ENCODE results near the gene CAPN12.
A peak's percentile ranks its signal among the peaks of the same experiment; 100 is the strongest.

CAPN12 gene

DNA sequence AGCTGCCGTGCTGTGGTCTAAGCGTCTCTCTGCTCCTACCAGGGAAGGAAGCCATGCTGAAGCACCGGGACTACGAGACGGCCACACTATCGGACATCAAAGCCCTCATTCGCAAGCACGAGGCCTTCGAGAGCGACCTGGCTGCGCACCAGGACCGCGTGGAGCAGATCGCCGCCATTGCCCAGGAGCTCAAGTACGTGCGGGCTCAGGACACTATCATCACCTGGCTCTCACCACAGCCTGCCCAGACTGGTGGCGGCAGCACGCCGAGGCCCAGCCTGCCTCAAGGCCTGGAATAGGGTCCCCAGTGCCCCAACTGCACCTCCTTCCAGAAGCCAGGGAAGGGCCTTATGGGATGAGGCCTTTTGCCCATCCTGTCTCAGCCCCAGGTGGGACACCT lies 22.8 kb downstream of the CAPN12 start:
- no peak for DNase-seq (ENCODE audit: low read depth)
- H3K4me3 ChIP-seq (ENCODE audit: control insufficient read depth, low read depth, low read length) = no peak overlapping the region
- TF ChIP-seq, protein P1, sequence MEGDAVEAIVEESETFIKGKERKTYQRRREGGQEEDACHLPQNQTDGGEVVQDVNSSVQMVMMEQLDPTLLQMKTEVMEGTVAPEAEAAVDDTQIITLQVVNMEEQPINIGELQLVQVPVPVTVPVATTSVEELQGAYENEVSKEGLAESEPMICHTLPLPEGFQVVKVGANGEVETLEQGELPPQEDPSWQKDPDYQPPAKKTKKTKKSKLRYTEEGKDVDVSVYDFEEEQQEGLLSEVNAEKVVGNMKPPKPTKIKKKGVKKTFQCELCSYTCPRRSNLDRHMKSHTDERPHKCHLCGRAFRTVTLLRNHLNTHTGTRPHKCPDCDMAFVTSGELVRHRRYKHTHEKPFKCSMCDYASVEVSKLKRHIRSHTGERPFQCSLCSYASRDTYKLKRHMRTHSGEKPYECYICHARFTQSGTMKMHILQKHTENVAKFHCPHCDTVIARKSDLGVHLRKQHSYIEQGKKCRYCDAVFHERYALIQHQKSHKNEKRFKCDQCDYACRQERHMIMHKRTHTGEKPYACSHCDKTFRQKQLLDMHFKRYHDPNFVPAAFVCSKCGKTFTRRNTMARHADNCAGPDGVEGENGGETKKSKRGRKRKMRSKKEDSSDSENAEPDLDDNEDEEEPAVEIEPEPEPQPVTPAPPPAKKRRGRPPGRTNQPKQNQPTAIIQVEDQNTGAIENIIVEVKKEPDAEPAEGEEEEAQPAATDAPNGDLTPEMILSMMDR (conservative IDR thresholded peaks at IDR 0.05; ENCODE audit: control insufficient read depth, insufficient read depth, low read depth, low read length) = no peak

DNA sequence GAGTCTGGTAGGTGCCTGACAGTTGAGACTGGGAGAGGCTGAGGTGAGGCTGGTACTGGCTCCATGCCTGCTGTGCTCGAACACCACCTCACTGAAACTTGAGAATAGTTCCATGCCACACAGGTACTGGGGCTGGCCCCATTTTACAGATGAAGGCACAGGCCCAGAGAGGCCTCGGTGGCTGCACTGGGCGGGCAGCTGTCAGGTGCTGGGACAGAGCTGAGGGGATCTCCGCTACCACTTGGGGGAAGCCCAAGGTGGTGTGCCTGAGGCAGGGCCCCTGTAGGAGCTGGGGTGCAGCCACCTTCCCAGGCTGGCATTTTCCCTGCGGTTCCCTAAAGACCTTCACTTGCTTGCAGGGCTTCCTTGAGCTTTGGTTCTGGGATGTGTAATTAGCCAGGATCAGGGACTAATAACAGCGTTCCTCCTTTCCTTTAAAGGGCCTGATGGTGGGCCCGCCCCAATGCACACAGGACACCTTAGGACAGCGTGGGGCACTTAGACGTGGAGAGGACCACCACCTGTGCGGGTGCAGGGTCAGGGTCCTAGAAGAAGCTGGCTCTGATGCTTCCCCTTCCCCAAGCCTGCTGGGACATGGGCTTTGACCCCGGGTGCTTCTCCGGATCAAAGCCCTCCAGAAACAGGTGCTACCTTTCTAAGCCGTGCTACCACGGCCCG lies 23.6 kb downstream of the CAPN12 start:
- TF ChIP-seq, protein P1 (conservative IDR thresholded peaks at IDR 0.05; ENCODE audit: control insufficient read depth, insufficient read depth, low read depth, low read length) = no peak
- no peak for DNase-seq (ENCODE audit: low read depth)
- no peak overlapping the region for H3K4me3 ChIP-seq (ENCODE audit: control insufficient read depth, low read depth, low read length)

DNA sequence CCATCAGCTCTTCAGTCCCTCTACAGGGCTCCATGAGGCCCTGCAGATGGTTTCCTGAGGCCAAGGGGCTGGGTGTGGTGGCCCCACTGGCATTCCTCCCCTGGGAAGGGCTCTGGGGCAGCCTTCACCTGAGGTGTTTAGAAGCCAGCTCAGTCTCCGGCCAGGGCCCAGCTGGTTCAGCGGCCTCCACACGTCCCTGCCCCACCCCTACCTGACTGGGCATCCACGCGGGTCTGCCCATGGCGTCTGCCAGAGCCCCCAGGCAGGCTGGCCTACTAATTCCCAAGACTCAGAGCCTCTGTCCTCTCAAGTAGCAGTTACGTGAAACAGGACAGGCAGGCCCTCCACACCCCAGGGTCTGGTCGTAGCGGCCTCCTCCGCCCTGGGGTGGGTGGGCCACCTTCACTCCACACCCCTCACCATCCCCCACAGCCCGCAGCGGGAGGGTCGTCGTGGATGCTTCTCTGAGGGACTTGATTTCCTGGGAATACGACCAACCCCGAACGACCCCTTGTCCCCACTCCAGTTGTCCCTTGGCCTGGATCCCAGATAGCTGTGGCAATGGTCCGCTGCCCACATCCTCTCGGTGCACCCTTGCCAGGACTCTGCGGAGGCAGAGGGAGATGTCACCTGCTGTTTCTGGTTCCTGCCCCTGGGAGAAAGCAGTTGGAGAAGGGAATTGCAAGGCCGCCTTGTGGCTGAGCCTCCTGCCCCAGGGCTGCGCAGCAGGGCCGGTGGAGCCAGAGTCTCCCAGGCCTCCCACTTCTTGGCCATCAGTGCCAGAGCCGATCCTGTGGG lies 24.3 kb downstream of the CAPN12 start:
- TF ChIP-seq, protein P1 (conservative IDR thresholded peaks at IDR 0.05; ENCODE audit: control insufficient read depth, insufficient read depth, low read depth, low read length) = no peak
- H3K4me3 ChIP-seq (ENCODE audit: control insufficient read depth, low read depth, low read length) = no peak overlapping the region

DNA sequence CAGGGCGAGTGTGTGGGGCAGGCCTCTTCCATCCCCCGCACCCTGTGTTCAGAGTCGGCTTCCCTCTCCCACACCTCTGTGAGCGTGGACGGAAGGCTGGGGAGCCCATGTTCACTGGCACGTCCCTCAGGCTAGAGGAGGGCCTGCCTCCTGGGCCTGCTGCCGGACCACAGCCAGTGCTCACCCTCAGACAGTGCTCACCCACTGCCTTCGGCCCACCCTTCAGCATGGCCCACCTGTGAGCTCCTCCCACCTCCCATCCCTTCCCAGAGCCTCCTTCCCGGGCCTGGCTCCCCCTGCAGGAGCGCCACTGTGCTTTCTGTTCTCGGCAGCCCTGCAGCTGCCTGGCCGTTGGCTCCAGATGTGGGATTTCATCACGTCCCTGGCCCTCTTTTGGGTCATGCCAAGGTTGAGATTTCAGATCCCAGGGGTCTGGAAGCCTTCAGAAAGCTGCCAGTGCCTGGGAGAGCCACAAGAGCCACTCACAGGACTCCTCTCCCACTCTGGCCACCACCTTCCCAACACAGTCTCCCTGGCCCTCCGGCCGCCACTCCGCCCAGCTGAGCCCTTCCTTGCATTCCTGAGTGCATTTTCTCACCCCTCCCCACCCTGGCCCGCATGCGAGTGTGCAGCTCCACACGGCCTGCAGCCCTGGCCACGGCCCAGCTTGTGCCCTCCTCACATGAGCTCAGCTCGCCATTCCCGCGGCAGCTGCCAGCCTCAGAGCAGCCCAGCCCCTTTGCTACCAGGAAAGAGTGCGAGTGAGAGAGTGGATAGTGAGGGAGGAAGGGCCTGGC lies 25.3 kb downstream of the CAPN12 start:
- no peak for DNase-seq (ENCODE audit: low read depth)
- H3K4me3 ChIP-seq (ENCODE audit: control insufficient read depth, low read depth, low read length) = no peak overlapping the region
- TF ChIP-seq, protein P1 (conservative IDR thresholded peaks at IDR 0.05; ENCODE audit: control insufficient read depth, insufficient read depth, low read depth, low read length) = peak; percentile 19

More for the DNA sequence above, 24.3 kb downstream of the CAPN12 start:
- DNase-seq (ENCODE audit: low read depth) = no peak

DNA sequence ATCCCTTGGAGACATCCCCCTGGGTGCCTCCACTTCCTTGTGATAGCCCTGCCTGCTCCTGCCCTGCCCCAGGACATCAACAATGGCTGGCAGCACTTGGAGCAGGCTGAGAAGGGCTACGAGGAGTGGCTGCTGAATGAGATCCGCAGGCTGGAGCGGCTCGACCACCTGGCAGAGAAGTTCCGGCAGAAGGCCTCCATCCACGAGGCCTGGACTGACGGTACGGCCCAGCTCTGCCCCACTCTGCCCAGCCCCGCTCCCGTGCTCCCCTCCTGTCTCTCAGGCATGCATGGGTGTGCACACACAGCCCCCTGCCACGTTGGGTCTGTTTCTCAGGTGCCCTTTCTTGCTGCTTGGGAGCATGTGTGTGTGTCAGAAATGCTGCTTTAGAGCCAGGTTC lies 26.4 kb downstream of the CAPN12 start:
- TF ChIP-seq, protein P1 (conservative IDR thresholded peaks at IDR 0.05; ENCODE audit: control insufficient read depth, insufficient read depth, low read depth, low read length) = no peak
- DNase-seq (ENCODE audit: low read depth) = no peak
- no peak overlapping the region for H3K4me3 ChIP-seq (ENCODE audit: control insufficient read depth, low read depth, low read length)

DNA sequence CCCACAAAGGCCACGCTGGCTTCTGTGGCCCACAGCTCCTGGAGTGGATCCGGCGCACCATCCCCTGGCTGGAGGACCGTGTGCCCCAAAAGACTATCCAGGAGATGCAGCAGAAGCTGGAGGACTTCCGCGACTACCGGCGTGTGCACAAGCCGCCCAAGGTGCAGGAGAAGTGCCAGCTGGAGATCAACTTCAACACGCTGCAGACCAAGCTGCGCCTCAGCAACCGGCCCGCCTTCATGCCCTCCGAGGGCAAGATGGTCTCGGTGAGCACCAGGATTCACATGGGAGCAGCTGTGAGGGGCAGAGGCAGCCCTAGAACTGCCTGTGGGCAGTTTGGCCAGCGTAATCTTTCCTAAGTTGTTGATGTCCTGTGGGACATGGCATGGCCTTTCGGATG lies 27.2 kb downstream of the CAPN12 start:
- TF ChIP-seq, protein P1 (conservative IDR thresholded peaks at IDR 0.05; ENCODE audit: control insufficient read depth, insufficient read depth, low read depth, low read length) = no peak
- H3K4me3 ChIP-seq (ENCODE audit: control insufficient read depth, low read depth, low read length) = no peak overlapping the region
- DNase-seq (ENCODE audit: low read depth) = no peak
